AG20443 (cell line): ENCODE measurements around the gene SLC10A3.

Source experiments
- DNase-seq: peaks from one replicate; pipeline ENCODE4 v3.0.0; 2012; ENCODE audit warnings: low spot score, mixed read lengths

The SLC10A3 gene

GRCh38 chrX:154463611-154464220 is 26.7 kb downstream of the SLC10A3 start:
- DNase-seq = no peak

- DNase-seq = no peak
Observed at GRCh38 chrX:154462396-154462795, 28.0 kb downstream of the SLC10A3 start.

GRCh38 chrX:154460326-154460725 is 30.1 kb downstream of the SLC10A3 start:
- DNase-seq = peak; percentile 21

GRCh38 chrX:154459832-154460231 is 30.6 kb downstream of the SLC10A3 start:
- no peak for DNase-seq

- peak; percentile 25 for DNase-seq
Observed at GRCh38 chrX:154458954-154459778, 31.3 kb downstream of the SLC10A3 start.

GRCh38 chrX:154458116-154458953 is 32.1 kb downstream of the SLC10A3 start, which contains the start of gene PLXNA3:
Gene PLXNA3, plus strand, starts transcription at chrX:154458281. Its CDS starts 1,903 bp downstream, at chrX:154460184.
- peak; percentile 77 for DNase-seq

- peak; percentile 79 for DNase-seq
Observed at GRCh38 chrX:154457491-154458115, 32.8 kb downstream of the SLC10A3 start.

- DNase-seq = no peak
Observed at GRCh38 chrX:154452823-154453222, 37.6 kb downstream of the SLC10A3 start.

GRCh38 chrX:154450312-154450711 is 40.1 kb downstream of the SLC10A3 start:
- no peak for DNase-seq

- DNase-seq = no peak
Observed at GRCh38 chrX:154449618-154450017, 40.8 kb downstream of the SLC10A3 start.

GRCh38 chrX:154448484-154448883 is 41.9 kb downstream of the SLC10A3 start:
- no peak for DNase-seq

- DNase-seq = no peak
Observed at GRCh38 chrX:154446430-154446829, 44.0 kb downstream of the SLC10A3 start.

GRCh38 chrX:154445776-154446175 is 44.7 kb downstream of the SLC10A3 start:
- no peak for DNase-seq

GRCh38 chrX:154444755-154445246 is 45.6 kb downstream of the SLC10A3 start:
- no peak for DNase-seq

GRCh38 chrX:154443992-154444754 is 46.3 kb downstream of the SLC10A3 start, which contains the start of gene FAM50A:
Gene FAM50A, plus strand, starts transcription at chrX:154444141. Its CDS starts 95 bp downstream, at chrX:154444236.
- DNase-seq = peak; percentile 92

- DNase-seq = peak; percentile 12
Observed at GRCh38 chrX:154443479-154443910, 46.9 kb downstream of the SLC10A3 start.

- no peak for DNase-seq
Observed at GRCh38 chrX:154441984-154442707, 48.3 kb downstream of the SLC10A3 start.

- DNase-seq = no peak
Observed at GRCh38 chrX:154441564-154441963, 48.9 kb downstream of the SLC10A3 start.

GRCh38 chrX:154440623-154441357 is 49.6 kb downstream of the SLC10A3 start:
- no peak for DNase-seq
